HepG2 (cell line): ENCODE results near the gene IFT88. TPM values are rescaled to one million over a fixed set of nuclear protein-coding genes. Genes with fewer than 3 reads are reported as not detected.
A peak's percentile ranks its signal among the peaks of the same experiment; 100 is the strongest.

Experiments
- NRL ChIP-seq: sonication (generic); formaldehyde crosslinking; IDR thresholded peaks from 2 replicates; pipeline ENCODE4 v1.5.0; 2020; ENCODE audit warnings: missing genetic modification reagents, mild to moderate bottlenecking, moderate library complexity, borderline replicate concordance
- SALL1 ChIP-seq: sonication (generic); formaldehyde crosslinking; IDR thresholded peaks from 2 replicates; pipeline ENCODE4 v1.8.0; 2022; ENCODE audit warnings: mild to moderate bottlenecking, missing genetic modification reagents
- TEAD2 ChIP-seq: sonication (generic); formaldehyde crosslinking; IDR thresholded peaks from 2 replicates; pipeline ENCODE4 v1.9.0; 2021; ENCODE audit warnings: missing genetic modification reagents
- TOE1 ChIP-seq: sonication (generic); formaldehyde crosslinking; IDR thresholded peaks from 2 replicates; pipeline ENCODE4 v1.4.0; 2020; ENCODE audit warnings: mild to moderate bottlenecking, missing genetic modification reagents
- ZNF589 ChIP-seq: sonication (generic); formaldehyde crosslinking; conservative IDR thresholded peaks from 2 replicates; pipeline ENCODE4 v1.8.0; 2022; ENCODE audit warnings: mild to moderate bottlenecking, moderate library complexity, missing genetic modification reagents
- ZNF773 ChIP-seq: sonication (generic); formaldehyde crosslinking; IDR thresholded peaks from 2 replicates; pipeline ENCODE4 v1.4.0; 2020; ENCODE audit warnings: missing genetic modification reagents, borderline replicate concordance
- polyA plus RNA-seq, 8 experiments: library from polyadenylated mRNA; depleted of rRNA in 3 of 8; stranded (reverse) in 7 of 8; unstranded in 1 of 8; fragments of >200 nt; fragmentation: Illumina TruSeq in 4 of 8; extraction: Trizol in 4 of 8; gene quantifications; 2 replicates each; pipeline versions ENCODE4 v1.2.1 to v1.2.3, GENCODE V29; 2011 to 2016; ENCODE audit warnings: low read depth in 4 of 8, missing spikeins in 1 of 8, mixed read lengths in 1 of 8; ENCODE audit not compliant: insufficient read depth in 1 of 8
- total RNA-seq, 5 experiments: library from RNA; depleted of rRNA; stranded (reverse); fragments of >200 nt; fragmentation: Illumina TruSeq; extraction: Trizol; gene quantifications; 2 replicates each; pipeline ENCODE4 v1.2.3, GENCODE V29; 2016; ENCODE audit warnings: low read depth in 1 of 5
- TF ChIP-seq, protein P1 (sequence below): sonication (generic); formaldehyde crosslinking; IDR thresholded peaks from 2 replicates; pipeline ENCODE4 v1.5.0; 2020; ENCODE audit warnings: mild to moderate bottlenecking, missing genetic modification reagents, borderline replicate concordance
- TF ChIP-seq, protein P2 (sequence below): sonication (generic); formaldehyde crosslinking; IDR thresholded peaks from 2 replicates; pipeline ENCODE4 v1.5.1; 2020; ENCODE audit warnings: missing genetic modification reagents, mild to moderate bottlenecking, borderline replicate concordance
- TF ChIP-seq, protein P3 (sequence below): sonication (generic); formaldehyde crosslinking; IDR thresholded peaks from 2 replicates; pipeline ENCODE4 v1.5.0; 2020; ENCODE audit warnings: missing genetic modification reagents
- TF ChIP-seq, protein P4 (sequence below): IDR thresholded peaks from 2 replicates; pipeline ENCODE4 v1.6.1; 2012; ENCODE audit warnings: low read depth, low read length, improper control_type of control experiment
- TF ChIP-seq, protein P5 (sequence below): sonication (generic); formaldehyde crosslinking; IDR thresholded peaks from 2 replicates; pipeline ENCODE4 v1.4.0; 2020; ENCODE audit warnings: missing genetic modification reagents

IFT88 gene
- total and polyA plus RNA-seq, 2 of the 13 experiments (the other 11 are each of a cell fraction or from before 2014, with no cell fraction given) = 8.4 to 19.9 TPM

DNA sequence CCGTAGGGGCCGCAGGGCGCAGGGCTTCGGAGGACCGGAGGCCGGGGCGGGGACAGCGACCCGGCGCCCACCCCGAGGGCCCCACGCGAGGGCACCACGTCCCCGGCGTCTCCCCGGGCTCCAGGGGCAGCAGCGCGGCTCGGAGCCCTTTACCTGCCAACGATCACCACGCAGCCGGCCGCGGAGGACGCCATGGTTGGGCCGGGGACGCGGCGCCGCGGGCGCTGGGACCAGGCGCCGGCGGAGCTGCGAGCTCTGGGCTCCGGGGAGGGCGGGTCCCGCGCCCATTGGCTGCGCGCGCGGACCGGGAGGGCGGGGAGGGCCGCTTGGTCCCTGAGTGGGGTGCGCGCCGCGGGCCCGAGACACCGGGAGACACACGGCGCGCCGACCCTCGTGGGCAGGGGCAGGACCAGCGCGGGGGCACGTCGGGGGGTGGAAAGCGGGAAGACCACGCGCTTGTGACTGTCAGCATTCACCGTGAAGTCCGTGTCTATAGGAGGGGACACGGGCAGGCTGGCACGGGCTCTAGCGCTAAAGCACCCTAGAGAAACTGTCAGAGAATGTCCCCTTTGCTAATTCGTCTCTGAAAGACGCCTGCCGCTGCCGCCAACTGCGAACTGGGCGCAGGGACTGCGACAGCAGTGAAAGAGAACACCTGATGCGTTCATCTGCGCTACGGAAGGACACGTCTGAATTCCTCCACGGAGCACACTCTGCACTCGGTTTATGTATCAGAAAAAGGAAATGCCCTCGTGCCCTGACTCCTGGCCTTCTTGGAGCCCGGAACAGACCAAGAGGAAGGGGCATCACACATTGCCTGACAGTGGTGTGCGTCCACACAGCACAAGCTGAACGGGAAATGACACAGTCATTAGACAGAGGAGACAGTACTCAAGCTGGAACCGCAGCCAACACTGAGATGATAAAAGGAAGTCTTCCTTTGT, 41.1 kb upstream of the IFT88 start, which contains the start of gene CRYL1 (continued):
- TF ChIP-seq, protein P1, sequence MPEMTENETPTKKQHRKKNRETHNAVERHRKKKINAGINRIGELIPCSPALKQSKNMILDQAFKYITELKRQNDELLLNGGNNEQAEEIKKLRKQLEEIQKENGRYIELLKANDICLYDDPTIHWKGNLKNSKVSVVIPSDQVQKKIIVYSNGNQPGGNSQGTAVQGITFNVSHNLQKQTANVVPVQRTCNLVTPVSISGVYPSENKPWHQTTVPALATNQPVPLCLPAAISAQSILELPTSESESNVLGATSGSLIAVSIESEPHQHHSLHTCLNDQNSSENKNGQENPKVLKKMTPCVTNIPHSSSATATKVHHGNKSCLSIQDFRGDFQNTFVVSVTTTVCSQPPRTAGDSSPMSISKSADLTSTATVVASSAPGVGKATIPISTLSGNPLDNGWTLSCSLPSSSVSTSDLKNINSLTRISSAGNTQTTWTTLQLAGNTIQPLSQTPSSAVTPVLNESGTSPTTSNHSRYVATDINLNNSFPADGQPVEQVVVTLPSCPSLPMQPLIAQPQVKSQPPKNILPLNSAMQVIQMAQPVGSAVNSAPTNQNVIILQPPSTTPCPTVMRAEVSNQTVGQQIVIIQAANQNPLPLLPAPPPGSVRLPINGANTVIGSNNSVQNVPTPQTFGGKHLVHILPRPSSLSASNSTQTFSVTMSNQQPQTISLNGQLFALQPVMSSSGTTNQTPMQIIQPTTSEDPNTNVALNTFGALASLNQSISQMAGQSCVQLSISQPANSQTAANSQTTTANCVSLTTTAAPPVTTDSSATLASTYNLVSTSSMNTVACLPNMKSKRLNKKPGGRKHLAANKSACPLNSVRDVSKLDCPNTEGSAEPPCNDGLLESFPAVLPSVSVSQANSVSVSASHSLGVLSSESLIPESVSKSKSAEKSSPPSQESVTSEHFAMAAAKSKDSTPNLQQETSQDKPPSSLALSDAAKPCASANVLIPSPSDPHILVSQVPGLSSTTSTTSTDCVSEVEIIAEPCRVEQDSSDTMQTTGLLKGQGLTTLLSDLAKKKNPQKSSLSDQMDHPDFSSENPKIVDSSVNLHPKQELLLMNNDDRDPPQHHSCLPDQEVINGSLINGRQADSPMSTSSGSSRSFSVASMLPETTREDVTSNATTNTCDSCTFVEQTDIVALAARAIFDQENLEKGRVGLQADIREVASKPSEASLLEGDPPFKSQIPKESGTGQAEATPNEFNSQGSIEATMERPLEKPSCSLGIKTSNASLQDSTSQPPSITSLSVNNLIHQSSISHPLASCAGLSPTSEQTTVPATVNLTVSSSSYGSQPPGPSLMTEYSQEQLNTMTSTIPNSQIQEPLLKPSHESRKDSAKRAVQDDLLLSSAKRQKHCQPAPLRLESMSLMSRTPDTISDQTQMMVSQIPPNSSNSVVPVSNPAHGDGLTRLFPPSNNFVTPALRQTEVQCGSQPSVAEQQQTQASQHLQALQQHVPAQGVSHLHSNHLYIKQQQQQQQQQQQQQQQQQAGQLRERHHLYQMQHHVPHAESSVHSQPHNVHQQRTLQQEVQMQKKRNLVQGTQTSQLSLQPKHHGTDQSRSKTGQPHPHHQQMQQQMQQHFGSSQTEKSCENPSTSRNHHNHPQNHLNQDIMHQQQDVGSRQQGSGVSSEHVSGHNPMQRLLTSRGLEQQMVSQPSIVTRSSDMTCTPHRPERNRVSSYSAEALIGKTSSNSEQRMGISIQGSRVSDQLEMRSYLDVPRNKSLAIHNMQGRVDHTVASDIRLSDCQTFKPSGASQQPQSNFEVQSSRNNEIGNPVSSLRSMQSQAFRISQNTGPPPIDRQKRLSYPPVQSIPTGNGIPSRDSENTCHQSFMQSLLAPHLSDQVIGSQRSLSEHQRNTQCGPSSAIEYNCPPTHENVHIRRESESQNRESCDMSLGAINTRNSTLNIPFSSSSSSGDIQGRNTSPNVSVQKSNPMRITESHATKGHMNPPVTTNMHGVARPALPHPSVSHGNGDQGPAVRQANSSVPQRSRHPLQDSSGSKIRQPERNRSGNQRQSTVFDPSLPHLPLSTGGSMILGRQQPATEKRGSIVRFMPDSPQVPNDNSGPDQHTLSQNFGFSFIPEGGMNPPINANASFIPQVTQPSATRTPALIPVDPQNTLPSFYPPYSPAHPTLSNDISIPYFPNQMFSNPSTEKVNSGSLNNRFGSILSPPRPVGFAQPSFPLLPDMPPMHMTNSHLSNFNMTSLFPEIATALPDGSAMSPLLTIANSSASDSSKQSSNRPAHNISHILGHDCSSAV (CRISPR knock-in tag) = no peak
- TF ChIP-seq NRL (0 out of 2 replicates have a peak, but pooled peaks have one; percentile 20), TOE1 (CRISPR knock-in tag) (no peak), ZNF589 (0 out of 2 replicates have a peak, but pooled peaks have one; percentile 24), SALL1 (CRISPR knock-in tag) (peak; percentile 48), ZNF773 (CRISPR knock-in tag) (no peak), TEAD2 (CRISPR knock-in tag) (peak; percentile 69; the same call in 1 of the 2 replicates)
- TF ChIP-seq, protein P2, sequence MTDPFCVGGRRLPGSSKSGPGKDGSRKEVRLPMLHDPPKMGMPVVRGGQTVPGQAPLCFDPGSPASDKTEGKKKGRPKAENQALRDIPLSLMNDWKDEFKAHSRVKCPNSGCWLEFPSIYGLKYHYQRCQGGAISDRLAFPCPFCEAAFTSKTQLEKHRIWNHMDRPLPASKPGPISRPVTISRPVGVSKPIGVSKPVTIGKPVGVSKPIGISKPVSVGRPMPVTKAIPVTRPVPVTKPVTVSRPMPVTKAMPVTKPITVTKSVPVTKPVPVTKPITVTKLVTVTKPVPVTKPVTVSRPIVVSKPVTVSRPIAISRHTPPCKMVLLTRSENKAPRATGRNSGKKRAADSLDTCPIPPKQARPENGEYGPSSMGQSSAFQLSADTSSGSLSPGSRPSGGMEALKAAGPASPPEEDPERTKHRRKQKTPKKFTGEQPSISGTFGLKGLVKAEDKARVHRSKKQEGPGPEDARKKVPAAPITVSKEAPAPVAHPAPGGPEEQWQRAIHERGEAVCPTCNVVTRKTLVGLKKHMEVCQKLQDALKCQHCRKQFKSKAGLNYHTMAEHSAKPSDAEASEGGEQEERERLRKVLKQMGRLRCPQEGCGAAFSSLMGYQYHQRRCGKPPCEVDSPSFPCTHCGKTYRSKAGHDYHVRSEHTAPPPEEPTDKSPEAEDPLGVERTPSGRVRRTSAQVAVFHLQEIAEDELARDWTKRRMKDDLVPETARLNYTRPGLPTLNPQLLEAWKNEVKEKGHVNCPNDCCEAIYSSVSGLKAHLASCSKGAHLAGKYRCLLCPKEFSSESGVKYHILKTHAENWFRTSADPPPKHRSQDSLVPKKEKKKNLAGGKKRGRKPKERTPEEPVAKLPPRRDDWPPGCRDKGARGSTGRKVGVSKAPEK = no peak
- TF ChIP-seq, protein P3, sequence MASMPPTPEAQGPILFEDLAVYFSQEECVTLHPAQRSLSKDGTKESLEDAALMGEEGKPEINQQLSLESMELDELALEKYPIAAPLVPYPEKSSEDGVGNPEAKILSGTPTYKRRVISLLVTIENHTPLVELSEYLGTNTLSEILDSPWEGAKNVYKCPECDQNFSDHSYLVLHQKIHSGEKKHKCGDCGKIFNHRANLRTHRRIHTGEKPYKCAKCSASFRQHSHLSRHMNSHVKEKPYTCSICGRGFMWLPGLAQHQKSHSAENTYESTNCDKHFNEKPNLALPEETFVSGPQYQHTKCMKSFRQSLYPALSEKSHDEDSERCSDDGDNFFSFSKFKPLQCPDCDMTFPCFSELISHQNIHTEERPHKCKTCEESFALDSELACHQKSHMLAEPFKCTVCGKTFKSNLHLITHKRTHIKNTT = no peak
- TF ChIP-seq, protein P4, sequence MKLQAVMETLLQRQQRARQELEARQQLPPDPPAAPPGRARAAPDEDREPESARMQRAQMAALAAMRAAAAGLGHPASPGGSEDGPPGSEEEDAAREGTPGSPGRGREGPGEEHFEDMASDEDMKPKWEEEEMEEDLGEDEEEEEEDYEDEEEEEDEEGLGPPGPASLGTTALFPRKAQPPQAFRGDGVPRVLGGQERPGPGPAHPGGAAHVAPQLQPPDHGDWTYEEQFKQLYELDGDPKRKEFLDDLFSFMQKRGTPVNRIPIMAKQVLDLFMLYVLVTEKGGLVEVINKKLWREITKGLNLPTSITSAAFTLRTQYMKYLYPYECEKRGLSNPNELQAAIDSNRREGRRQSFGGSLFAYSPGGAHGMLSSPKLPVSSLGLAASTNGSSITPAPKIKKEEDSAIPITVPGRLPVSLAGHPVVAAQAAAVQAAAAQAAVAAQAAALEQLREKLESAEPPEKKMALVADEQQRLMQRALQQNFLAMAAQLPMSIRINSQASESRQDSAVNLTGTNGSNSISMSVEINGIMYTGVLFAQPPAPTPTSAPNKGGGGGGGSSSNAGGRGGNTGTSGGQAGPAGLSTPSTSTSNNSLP = no peak
- TF ChIP-seq, protein P5, sequence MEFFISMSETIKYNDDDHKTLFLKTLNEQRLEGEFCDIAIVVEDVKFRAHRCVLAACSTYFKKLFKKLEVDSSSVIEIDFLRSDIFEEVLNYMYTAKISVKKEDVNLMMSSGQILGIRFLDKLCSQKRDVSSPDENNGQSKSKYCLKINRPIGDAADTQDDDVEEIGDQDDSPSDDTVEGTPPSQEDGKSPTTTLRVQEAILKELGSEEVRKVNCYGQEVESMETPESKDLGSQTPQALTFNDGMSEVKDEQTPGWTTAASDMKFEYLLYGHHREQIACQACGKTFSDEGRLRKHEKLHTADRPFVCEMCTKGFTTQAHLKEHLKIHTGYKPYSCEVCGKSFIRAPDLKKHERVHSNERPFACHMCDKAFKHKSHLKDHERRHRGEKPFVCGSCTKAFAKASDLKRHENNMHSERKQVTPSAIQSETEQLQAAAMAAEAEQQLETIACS (CRISPR knock-in tag) = peak; percentile 80
